HepG2 (cell line): ENCODE results near the gene TAB2.

ENCODE experiments used
- ELF4 ChIP-seq: sonication (generic); formaldehyde crosslinking; IDR thresholded peaks from 2 replicates; pipeline ENCODE4 v1.5.0; 2020; ENCODE audit warnings: missing genetic modification reagents, mild to moderate bottlenecking, moderate library complexity, borderline replicate concordance
- EP300 ChIP-seq, 3 experiments: sonication (generic) in 1 of 3; formaldehyde crosslinking in 1 of 3; IDR thresholded peaks; 2 replicates each; pipeline versions ENCODE4 v1.5.1 to v1.6.1; 2011 to 2020; ENCODE audit warnings: low read depth in 2 of 3, low read length in 2 of 3, borderline replicate concordance in 1 of 3, improper control_type of control experiment in 1 of 3, mild to moderate bottlenecking in 1 of 3, missing genetic modification reagents in 1 of 3, moderate library complexity in 1 of 3
- MXI1 ChIP-seq: IDR thresholded peaks from 3 replicates; pipeline ENCODE4 v1.6.1; 2012; ENCODE audit warnings: low read depth, low read length, inconsistent platforms, borderline replicate concordance
- MYC ChIP-seq: sonication (generic); formaldehyde crosslinking; IDR thresholded peaks from 2 replicates; pipeline ENCODE4 v1.9.0; 2021; ENCODE audit warnings: missing genetic modification reagents, borderline replicate concordance
- POLR2A ChIP-seq, 2 experiments: IDR thresholded peaks; 2 replicates each; pipeline ENCODE4 v1.6.1; 2011; ENCODE audit warnings: low read depth in 2 of 2, low read length in 2 of 2, mild to moderate bottlenecking in 1 of 2, moderate library complexity in 1 of 2; ENCODE audit not compliant: insufficient read depth in 1 of 2
- RBM22 ChIP-seq: fragments of 200-400 bp; formaldehyde crosslinking; optimal IDR thresholded peaks from 2 replicates; pipeline ENCODE3; 2017; ENCODE audit warnings: mild to moderate bottlenecking, low read length, moderate library complexity
- RFX5 ChIP-seq: IDR thresholded peaks from 2 replicates; pipeline ENCODE4 v1.6.1; 2011; ENCODE audit warnings: low read depth, low read length, improper control_type of control experiment
- SCMH1 ChIP-seq: sonication (generic); formaldehyde crosslinking; IDR thresholded peaks from 2 replicates; pipeline ENCODE4 v1.9.0; 2021; ENCODE audit warnings: missing genetic modification reagents, mild to moderate bottlenecking, borderline replicate concordance
- SETDB1 ChIP-seq: sonication (generic); formaldehyde crosslinking; IDR thresholded peaks from 2 replicates; pipeline ENCODE4 v1.5.1; 2020; ENCODE audit warnings: missing genetic modification reagents, mild to moderate bottlenecking, borderline replicate concordance
- TBL1XR1 ChIP-seq: fragments of 150-350 bp; IDR thresholded peaks from 2 replicates; pipeline ENCODE4 v1.6.1; 2014; ENCODE audit warnings: borderline replicate concordance, low read length; ENCODE audit not compliant: partially characterized antibody
- TP53 ChIP-seq: sonication (generic); formaldehyde crosslinking; conservative IDR thresholded peaks from 2 replicates; pipeline ENCODE4 v1.4.0; 2020; ENCODE audit warnings: missing genetic modification reagents
- TF ChIP-seq, protein P1 (sequence below): sonication (generic); formaldehyde crosslinking; IDR thresholded peaks from 2 replicates; pipeline ENCODE4 v1.5.0; 2020; ENCODE audit warnings: mild to moderate bottlenecking, missing genetic modification reagents, borderline replicate concordance
- TF ChIP-seq, protein P2 (sequence below): IDR thresholded peaks from 2 replicates; pipeline ENCODE4 v1.6.1; 2016
- TF ChIP-seq, protein P3 (sequence below): sonication (generic); formaldehyde crosslinking; IDR thresholded peaks from 2 replicates; pipeline ENCODE4 v1.4.0; 2020; ENCODE audit warnings: mild to moderate bottlenecking, missing genetic modification reagents

GRCh38 chr6:149319422-149319821 lies 1.9 kb downstream of the TAB2 start:
- TF ChIP-seq EP300 (IDR thresholded peaks at IDR 0.05; ENCODE audit: low read depth in 2 of 2, low read length in 2 of 2), result no peak
- no peak for TF ChIP-seq EP300 (CRISPR knock-in tag; IDR thresholded peaks at IDR 0.05; ENCODE audit: borderline replicate concordance)
- no peak for TF ChIP-seq TP53 (CRISPR knock-in tag)
- TF ChIP-seq, protein P1, sequence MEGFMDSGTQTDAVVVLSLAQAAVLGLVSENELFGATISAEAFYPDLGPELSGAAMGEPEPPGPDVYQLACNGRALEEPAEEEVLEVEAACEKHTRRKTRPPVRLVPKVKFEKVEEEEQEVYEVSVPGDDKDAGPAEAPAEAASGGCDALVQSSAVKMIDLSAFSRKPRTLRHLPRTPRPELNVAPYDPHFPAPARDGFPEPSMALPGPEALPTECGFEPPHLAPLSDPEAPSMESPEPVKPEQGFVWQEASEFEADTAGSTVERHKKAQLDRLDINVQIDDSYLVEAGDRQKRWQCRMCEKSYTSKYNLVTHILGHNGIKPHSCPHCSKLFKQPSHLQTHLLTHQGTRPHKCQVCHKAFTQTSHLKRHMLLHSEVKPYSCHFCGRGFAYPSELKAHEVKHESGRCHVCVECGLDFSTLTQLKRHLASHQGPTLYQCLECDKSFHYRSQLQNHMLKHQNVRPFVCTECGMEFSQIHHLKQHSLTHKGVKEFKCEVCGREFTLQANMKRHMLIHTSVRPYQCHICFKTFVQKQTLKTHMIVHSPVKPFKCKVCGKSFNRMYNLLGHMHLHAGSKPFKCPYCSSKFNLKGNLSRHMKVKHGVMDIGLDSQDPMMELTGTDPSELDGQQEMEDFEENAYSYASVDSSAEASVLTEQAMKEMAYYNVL (CRISPR knock-in tag), result no peak
- no peak for TF ChIP-seq SETDB1
- TF ChIP-seq POLR2A (IDR thresholded peaks at IDR 0.05; ENCODE audit: insufficient read depth in 1 of 2, low read depth in 2 of 2, low read length in 2 of 2), result no peak
- TF ChIP-seq MYC (CRISPR knock-in tag), result no peak
- no peak for TF ChIP-seq ELF4 (CRISPR knock-in tag)
- no peak for TF ChIP-seq RFX5
- TF ChIP-seq MXI1, result no peak
- TF ChIP-seq SCMH1, result no peak
- TF ChIP-seq TBL1XR1, result no peak
- TF ChIP-seq, protein P2, sequence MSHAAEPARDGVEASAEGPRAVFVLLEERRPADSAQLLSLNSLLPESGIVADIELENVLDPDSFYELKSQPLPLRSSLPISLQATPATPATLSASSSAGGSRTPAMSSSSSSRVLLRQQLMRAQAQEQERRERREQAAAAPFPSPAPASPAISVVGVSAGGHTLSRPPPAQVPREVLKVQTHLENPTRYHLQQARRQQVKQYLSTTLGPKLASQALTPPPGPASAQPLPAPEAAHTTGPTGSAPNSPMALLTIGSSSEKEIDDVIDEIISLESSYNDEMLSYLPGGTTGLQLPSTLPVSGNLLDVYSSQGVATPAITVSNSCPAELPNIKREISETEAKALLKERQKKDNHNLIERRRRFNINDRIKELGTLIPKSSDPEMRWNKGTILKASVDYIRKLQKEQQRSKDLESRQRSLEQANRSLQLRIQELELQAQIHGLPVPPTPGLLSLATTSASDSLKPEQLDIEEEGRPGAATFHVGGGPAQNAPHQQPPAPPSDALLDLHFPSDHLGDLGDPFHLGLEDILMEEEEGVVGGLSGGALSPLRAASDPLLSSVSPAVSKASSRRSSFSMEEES (CRISPR knock-in tag), result no peak
- TF ChIP-seq, protein P3, sequence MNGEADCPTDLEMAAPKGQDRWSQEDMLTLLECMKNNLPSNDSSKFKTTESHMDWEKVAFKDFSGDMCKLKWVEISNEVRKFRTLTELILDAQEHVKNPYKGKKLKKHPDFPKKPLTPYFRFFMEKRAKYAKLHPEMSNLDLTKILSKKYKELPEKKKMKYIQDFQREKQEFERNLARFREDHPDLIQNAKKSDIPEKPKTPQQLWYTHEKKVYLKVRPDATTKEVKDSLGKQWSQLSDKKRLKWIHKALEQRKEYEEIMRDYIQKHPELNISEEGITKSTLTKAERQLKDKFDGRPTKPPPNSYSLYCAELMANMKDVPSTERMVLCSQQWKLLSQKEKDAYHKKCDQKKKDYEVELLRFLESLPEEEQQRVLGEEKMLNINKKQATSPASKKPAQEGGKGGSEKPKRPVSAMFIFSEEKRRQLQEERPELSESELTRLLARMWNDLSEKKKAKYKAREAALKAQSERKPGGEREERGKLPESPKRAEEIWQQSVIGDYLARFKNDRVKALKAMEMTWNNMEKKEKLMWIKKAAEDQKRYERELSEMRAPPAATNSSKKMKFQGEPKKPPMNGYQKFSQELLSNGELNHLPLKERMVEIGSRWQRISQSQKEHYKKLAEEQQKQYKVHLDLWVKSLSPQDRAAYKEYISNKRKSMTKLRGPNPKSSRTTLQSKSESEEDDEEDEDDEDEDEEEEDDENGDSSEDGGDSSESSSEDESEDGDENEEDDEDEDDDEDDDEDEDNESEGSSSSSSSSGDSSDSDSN (CRISPR knock-in tag), result no peak
- TF ChIP-seq RBM22, result no peak
